ENCODE measurements around the gene TMTC2. TPM values are rescaled to one million over a fixed set of nuclear protein-coding genes. Genes with fewer than 3 reads are reported as not detected.

Gene TMTC2
- total RNA-seq, 1 donor from 2014 or later = 99.3 TPM

- no peak for DNase-seq
These were observed 8.8 kb downstream of the TMTC2 start for GRCh38 chr12:82695531-82695930.

GRCh38 chr12:82696543-82696942 is 9.8 kb downstream of the TMTC2 start:
- H3K4me3 Mint-ChIP-seq (ENCODE audit: unreplicated experiment) = no peak overlapping the region

More at GRCh38 chr12:82695531-82695930, 8.8 kb downstream of the TMTC2 start:
- Mint-ChIP-seq H3K4me3 (ENCODE audit: unreplicated experiment) (no peak overlapping the region), H3K9me3 (ENCODE audit: unreplicated experiment) (no peaks in the 10 kb centered on the region), H3K4me1 (ENCODE audit: low read depth, unreplicated experiment) (peaks cover 30% of the 10 kb centered on the region), H3K27ac (ENCODE audit: unreplicated experiment) (no peak overlapping the region), H3K27me3 (ENCODE audit: unreplicated experiment) (no peaks in the 10 kb centered on the region), H3K36me3 (ENCODE audit: unreplicated experiment) (no peaks in the 10 kb centered on the region)
- no peak for TF ChIP-seq CTCF (IDR thresholded peaks at IDR 0.05; ENCODE audit: partially characterized antibody, unreplicated experiment)

GRCh38 chr12:82698708-82699564 is 12.2 kb downstream of the TMTC2 start:
- peaks cover 18% of the 10 kb centered on the region for H3K4me1 Mint-ChIP-seq (ENCODE audit: low read depth, unreplicated experiment)
- no peak for DNase-seq
- no peaks in the 10 kb centered on the region for H3K27me3 Mint-ChIP-seq (ENCODE audit: unreplicated experiment)
- no peaks in the 10 kb centered on the region for H3K9me3 Mint-ChIP-seq (ENCODE audit: unreplicated experiment)
- no peak for TF ChIP-seq CTCF (IDR thresholded peaks at IDR 0.05; ENCODE audit: partially characterized antibody, unreplicated experiment)
- no peak overlapping the region for H3K4me3 Mint-ChIP-seq (ENCODE audit: unreplicated experiment)
- H3K27ac Mint-ChIP-seq (ENCODE audit: unreplicated experiment) = peak overlapping the region; percentile 10
- peaks cover 5% of the 10 kb centered on the region for H3K36me3 Mint-ChIP-seq (ENCODE audit: unreplicated experiment)

More at GRCh38 chr12:82696543-82696942, 9.8 kb downstream of the TMTC2 start:
- no peaks in the 10 kb centered on the region for H3K36me3 Mint-ChIP-seq (ENCODE audit: unreplicated experiment)
- no peak for DNase-seq
- H3K27ac Mint-ChIP-seq (ENCODE audit: unreplicated experiment) = no peak overlapping the region
- H3K27me3 Mint-ChIP-seq (ENCODE audit: unreplicated experiment) = no peaks in the 10 kb centered on the region
- no peaks in the 10 kb centered on the region for H3K9me3 Mint-ChIP-seq (ENCODE audit: unreplicated experiment)
- peaks cover 25% of the 10 kb centered on the region for H3K4me1 Mint-ChIP-seq (ENCODE audit: low read depth, unreplicated experiment)
- TF ChIP-seq CTCF (IDR thresholded peaks at IDR 0.05; ENCODE audit: partially characterized antibody, unreplicated experiment) = no peak

GRCh38 chr12:82705774-82706173 is 19.1 kb downstream of the TMTC2 start:
- H3K4me1 Mint-ChIP-seq (ENCODE audit: low read depth, unreplicated experiment) = peaks cover 30% of the 10 kb centered on the region
- DNase-seq = no peak
- peaks cover 8% of the 10 kb centered on the region for H3K36me3 Mint-ChIP-seq (ENCODE audit: unreplicated experiment)
- no peak overlapping the region for H3K27ac Mint-ChIP-seq (ENCODE audit: unreplicated experiment)
- no peak overlapping the region for H3K4me3 Mint-ChIP-seq (ENCODE audit: unreplicated experiment)
- peaks cover 2% of the 10 kb centered on the region for H3K27me3 Mint-ChIP-seq (ENCODE audit: unreplicated experiment)
- TF ChIP-seq CTCF (IDR thresholded peaks at IDR 0.05; ENCODE audit: partially characterized antibody, unreplicated experiment) = no peak
- no peaks in the 10 kb centered on the region for H3K9me3 Mint-ChIP-seq (ENCODE audit: unreplicated experiment)

Measured in glutamatergic neuron (in vitro differentiated cells).